ENCODE data around the gene COA6.

- TF ChIP-seq POLR2A (IDR thresholded peaks at IDR 0.05), result no peak
- no peak for TF ChIP-seq CTCF (IDR thresholded peaks at IDR 0.05)
Observed at GRCh38 chr1:234361102-234361603, 12.1 kb upstream of the COA6 start.
